ENCODE results near the gene OTUD3.

- TF ChIP-seq EP300 (IDR thresholded peaks at IDR 0.05) (no peak), POLR2A (IDR thresholded peaks at IDR 0.05) (no peak)
- TF ChIP-seq, protein P1, sequence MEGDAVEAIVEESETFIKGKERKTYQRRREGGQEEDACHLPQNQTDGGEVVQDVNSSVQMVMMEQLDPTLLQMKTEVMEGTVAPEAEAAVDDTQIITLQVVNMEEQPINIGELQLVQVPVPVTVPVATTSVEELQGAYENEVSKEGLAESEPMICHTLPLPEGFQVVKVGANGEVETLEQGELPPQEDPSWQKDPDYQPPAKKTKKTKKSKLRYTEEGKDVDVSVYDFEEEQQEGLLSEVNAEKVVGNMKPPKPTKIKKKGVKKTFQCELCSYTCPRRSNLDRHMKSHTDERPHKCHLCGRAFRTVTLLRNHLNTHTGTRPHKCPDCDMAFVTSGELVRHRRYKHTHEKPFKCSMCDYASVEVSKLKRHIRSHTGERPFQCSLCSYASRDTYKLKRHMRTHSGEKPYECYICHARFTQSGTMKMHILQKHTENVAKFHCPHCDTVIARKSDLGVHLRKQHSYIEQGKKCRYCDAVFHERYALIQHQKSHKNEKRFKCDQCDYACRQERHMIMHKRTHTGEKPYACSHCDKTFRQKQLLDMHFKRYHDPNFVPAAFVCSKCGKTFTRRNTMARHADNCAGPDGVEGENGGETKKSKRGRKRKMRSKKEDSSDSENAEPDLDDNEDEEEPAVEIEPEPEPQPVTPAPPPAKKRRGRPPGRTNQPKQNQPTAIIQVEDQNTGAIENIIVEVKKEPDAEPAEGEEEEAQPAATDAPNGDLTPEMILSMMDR (IDR thresholded peaks at IDR 0.05) = no peak
Measured at GRCh38 chr1:19866029-19866428, 16.2 kb upstream of the OTUD3 start.

Measured in tibial nerve (tissue), 4 donors.